Stimulated activated CD4-positive, alpha-beta T cell treated with anti-CD3 and anti-CD28 coated beads, Interleukin-15, amount 100 ng/mL, for 1 hour (primary cell): ENCODE results near the gene NCF2.
"Not testable (repeated sequence)": the region's sequence is repeated elsewhere in the genome, so short reads cannot be mapped to it uniquely, and the experiment has no call there.

Source experiments
- DNase-seq, 2 donors: peaks; one replicate each; pipeline ENCODE4 v3.0.0-alpha.2; 2020; ENCODE audit warnings: low read depth in 1 of 2, low spot score in 1 of 2

The NCF2 gene

GRCh38 chr1:183590244-183591191, at the start of gene NCF2:
Gene NCF2 (minus strand): TSS chr1:183590459. CDS start chr1:183590329, 130 bp downstream.
- no peak for DNase-seq

- no peak for DNase-seq
Observed at GRCh38 chr1:183638649-183639387, 48.6 kb upstream of the NCF2 start.

GRCh38 chr1:183636783-183637182, 46.5 kb upstream of the NCF2 start:
- DNase-seq = no peak

GRCh38 chr1:183636334-183636682, 46.0 kb upstream of the NCF2 start:
- DNase-seq = no peak

GRCh38 chr1:183635606-183636333, 45.5 kb upstream of the NCF2 start, which contains the start of gene ARPC5:
Gene ARPC5 (minus strand): TSS chr1:183635783. CDS start chr1:183635659, 124 bp downstream.
- DNase-seq = peak; percentile 92 to 97

GRCh38 chr1:183635099-183635605, 44.9 kb upstream of the NCF2 start:
- DNase-seq = peak in 1 of 2 donors; percentile 8

GRCh38 chr1:183634429-183635065, 44.3 kb upstream of the NCF2 start:
- DNase-seq = no peak

GRCh38 chr1:183633676-183634343, 43.6 kb upstream of the NCF2 start:
- DNase-seq = no peak

GRCh38 chr1:183632964-183633363, 42.7 kb upstream of the NCF2 start:
- no peak for DNase-seq

- DNase-seq = no peak
Observed at GRCh38 chr1:183632114-183632513, 41.9 kb upstream of the NCF2 start.

GRCh38 chr1:183630748-183631147, 40.5 kb upstream of the NCF2 start:
- no peak for DNase-seq

GRCh38 chr1:183628537-183628936, 38.3 kb upstream of the NCF2 start:
- DNase-seq = no peak

- DNase-seq = not testable (repeated sequence)
Observed at GRCh38 chr1:183626236-183626635, 36.0 kb upstream of the NCF2 start.

- DNase-seq = no peak
Observed at GRCh38 chr1:183622884-183623785, 32.9 kb upstream of the NCF2 start.

GRCh38 chr1:183622013-183622412, 31.8 kb upstream of the NCF2 start:
- DNase-seq = no peak

GRCh38 chr1:183620311-183620710, 30.1 kb upstream of the NCF2 start:
- no peak for DNase-seq

GRCh38 chr1:183619781-183620180, 29.5 kb upstream of the NCF2 start:
- no peak for DNase-seq

GRCh38 chr1:183618202-183618601, 27.9 kb upstream of the NCF2 start:
- DNase-seq = not testable (repeated sequence)

GRCh38 chr1:183612975-183613374, 22.7 kb upstream of the NCF2 start:
- not testable (repeated sequence) for DNase-seq
